HG03469 (cell line): Measurements from ENCODE around the gene PDZD7.

ENCODE experiments used
- ATAC-seq: cut with Tn5 transposase; IDR thresholded peaks from one replicate; pipeline ENCODE4 v1.9.1; 2021; ENCODE audit warnings: mild to moderate bottlenecking, moderate library complexity, moderate number of reproducible peaks; ENCODE audit not compliant: unreplicated experiment

The PDZD7 gene

DNA sequence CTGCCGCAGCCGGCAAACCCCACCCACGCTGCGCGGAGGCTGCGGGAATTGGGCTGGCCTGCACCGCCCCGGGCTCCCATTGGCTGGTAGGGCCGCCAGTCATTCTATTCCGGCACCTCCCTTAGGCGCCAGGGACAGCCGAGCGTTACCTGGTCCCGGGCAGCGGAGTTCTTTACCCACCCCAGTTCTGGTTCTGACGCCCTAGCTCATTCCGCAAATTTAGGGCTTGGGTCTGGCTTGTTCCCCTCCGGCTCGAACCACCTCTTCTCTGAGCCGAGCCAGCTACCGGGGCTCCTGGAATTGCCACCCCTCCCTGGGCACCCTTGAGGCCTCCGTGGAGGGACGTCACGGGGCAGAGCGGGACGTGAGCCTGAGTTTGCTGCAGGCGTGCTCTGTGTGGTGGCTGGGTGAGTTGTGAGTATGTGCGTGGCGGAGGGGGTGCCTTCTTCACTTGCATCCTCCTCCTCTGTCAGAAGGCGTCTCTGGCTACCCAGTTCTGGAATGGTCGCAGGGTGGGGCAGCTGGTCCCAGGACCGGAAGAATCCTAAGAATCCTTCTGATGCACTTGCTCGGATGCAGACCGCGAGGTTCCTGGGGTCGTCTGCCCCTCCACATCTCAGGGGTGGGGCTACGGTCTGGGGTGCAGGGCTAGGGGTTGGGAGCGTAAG lies at the start of gene PDZD7, which contains the start of gene SFXN3:
PDZD7 (minus strand) TSS at position 2 of the 668 bp plus-strand sequence. CDS start 910 bp downstream, outside the sequence.
SFXN3 (plus strand) TSS at position 107 of the 668 bp plus-strand sequence. CDS start 3,461 bp downstream, outside the sequence.
- ATAC-seq, result peak; percentile 71

DNA sequence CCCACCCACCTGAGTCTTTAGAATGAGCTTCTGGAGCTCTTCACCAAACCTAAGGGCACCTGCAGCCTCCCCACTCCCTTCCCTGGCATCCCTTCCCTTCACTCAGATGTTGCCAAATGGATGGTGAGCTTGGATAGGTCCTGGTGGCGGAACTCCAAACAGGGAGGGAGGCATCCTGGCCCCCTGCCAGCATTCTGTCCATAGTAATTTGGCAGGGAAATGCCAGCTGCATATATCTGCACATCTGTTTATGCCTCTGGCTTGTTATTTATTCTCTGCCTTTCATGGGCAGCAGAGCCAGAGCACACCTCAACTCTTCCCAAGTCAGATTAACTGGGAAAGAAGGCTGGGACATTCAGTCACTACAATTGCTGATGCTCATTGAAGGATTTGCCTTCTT lies 48.9 kb upstream of the PDZD7 start:
- ATAC-seq, result no peak

DNA sequence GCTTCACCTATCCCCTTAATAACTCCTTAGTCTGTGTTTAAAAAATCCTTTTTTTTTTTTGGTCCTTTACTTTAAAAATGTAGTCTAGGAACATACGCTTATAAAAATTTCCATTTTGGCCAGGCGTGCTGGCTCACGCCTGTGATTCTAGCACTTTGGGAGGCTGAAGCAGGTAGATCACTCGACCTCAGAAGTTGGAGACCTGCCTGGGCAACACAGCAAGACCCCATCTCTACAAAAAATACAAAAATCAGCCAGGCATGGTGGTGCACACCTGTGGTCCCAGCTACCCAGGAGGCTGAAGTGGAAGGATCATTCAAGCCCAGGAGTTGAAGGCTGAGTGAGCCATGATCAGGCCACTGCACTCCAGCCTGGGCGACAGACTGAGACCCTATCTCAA lies 45.7 kb upstream of the PDZD7 start:
- no peak for ATAC-seq

GRCh38 chr10:101075775-101076174 lies 44.8 kb upstream of the PDZD7 start:
- no peak for ATAC-seq

- ATAC-seq, result no peak
Measured at GRCh38 chr10:101073631-101074030, 42.7 kb upstream of the PDZD7 start.

DNA sequence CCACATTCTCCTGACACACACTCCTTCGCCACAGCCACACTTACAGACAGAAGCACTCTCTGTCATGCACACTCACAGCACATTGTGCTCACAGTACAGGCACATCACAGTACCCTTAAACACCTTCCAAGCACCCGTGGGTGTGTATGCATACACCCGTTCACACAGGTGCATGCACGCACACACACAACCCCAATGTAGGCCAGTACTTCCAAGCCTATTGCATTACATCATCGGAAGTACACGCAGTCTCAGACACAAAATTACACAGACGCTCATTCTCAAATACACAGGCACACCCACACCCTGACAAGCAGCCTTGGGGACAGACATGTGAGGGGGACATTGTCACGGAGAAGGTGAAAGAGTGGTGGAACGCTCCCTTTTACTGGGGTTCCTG lies 42.0 kb upstream of the PDZD7 start:
- no peak for ATAC-seq

GRCh38 chr10:101071885-101072433 lies 41.0 kb upstream of the PDZD7 start:
- ATAC-seq, result no peak

- no peak for ATAC-seq
Measured at GRCh38 chr10:101071267-101071884, 40.4 kb upstream of the PDZD7 start.

DNA sequence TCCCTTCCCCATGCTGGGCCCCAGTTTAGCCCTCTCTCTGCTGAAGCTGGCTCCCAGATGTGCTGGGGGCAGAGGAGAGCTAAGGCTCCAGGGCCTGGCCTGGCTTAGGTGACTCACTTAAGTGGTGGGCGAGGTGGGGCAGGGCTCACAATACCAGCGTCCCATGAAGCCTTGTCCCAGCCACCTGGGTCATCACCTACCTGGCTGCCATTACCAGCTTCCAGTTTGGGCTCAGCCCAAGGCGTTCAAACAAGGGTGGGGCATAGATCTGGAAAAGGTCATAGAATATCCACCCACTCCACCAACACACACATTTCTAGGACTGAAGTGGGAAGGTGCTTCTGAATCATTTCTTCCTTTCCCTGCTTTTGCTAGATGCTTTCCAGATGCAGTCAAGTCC lies 39.2 kb upstream of the PDZD7 start:
- ATAC-seq, result no peak

DNA sequence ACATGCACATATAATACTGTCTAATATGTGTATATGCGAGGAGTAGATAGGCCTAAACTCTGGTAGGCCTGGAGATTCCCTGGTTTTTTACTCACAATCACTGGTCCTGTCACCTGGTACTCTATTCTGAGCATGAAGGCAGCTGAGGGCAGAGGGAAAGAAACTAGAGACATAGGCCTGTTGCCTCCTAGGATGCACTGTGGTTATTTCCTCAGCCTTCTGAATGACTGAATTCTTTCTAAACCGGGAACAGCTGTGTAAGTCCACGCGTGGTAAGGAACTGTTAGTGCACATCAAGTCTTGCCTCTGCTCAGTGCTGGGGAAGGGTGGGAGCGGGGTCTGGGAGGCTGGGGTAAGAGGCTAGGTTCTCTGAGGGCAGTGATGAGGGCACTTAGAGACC lies 38.5 kb upstream of the PDZD7 start:
- no peak for ATAC-seq

GRCh38 chr10:101067356-101068083 lies 36.6 kb upstream of the PDZD7 start:
- ATAC-seq, result no peak

- ATAC-seq, result no peak
Measured at GRCh38 chr10:101066896-101067355, 36.0 kb upstream of the PDZD7 start.

DNA sequence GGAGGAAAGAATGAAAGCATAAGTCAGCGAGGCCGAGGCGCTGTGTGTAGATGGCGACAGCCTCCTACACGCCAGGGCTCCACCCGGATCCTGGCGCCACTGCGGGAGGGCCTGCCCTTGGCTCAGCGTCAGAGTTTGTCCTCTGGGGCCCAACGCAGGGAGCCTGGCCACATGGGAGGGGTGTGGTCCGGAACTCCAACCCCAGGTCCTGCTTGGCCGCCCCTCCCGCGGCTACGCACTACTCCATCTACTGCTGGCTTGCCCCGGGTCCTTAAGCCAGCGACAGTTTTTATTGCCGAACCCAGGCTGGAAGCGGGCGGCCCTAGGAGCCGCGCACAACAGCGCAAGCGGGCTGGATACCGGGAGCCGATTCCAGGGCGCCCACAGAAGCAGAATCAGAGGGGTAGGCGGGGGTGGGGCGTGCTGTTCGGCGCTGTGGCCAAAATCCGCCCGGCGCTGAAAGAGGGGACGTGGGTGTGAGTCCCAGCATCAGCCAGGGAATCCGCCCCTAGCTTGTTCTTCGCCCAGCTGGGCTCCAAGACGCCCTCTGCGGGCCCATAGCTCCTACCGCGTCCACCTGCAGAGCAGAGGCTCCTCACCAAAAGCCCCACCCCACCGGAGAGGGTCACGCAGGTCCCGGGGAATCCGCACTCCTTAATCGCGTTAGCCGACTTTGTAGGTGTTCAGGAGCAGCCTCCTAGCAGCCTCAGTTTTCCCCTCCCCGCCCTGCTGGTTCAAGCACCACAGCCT lies 35.4 kb upstream of the PDZD7 start:
- no peak for ATAC-seq

GRCh38 chr10:101065481-101066145 lies 34.7 kb upstream of the PDZD7 start:
- no peak for ATAC-seq

- no peak for ATAC-seq
Measured at GRCh38 chr10:101064415-101065030, 33.6 kb upstream of the PDZD7 start.

DNA sequence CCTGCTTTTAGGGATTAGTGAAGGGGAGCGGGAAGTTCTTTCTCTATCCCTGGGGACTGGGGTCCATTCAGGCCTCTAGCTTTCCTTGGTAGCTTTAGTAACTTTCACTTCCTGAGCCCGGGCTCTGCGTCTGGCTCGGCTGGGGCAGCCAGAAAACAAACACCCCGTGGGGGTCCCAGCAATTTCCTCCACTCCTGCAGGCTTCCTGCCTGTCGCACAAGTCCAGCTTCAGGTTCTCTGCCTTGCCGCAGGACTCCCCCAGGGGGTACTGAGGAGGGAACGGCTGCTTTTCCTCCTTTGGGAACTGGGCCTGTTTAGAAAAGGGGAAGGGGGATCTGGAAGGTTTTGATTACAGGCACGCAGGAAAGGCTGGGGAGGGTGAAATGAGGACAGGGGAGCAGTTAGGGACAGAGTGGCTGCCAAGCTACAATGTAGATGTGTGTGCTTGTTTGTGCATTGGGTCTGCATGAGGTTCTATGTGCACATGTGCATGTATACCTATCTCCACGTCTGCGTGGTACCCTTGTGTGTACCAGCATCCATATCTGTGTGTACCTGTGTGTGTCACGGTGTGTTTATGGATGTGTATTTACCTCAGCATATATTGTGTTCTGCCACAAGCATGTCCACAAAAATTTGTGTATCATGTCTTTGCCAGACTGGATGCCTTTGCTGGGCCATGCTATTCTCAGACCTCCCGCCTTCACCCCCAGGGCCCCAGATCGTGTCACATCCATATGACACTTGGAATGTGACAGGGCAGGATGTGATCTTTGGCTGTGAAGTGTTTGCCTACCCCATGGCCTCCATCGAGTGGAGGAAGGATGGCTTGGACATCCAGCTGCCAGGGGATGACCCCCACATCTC lies 32.9 kb upstream of the PDZD7 start:
- no peak for ATAC-seq

DNA sequence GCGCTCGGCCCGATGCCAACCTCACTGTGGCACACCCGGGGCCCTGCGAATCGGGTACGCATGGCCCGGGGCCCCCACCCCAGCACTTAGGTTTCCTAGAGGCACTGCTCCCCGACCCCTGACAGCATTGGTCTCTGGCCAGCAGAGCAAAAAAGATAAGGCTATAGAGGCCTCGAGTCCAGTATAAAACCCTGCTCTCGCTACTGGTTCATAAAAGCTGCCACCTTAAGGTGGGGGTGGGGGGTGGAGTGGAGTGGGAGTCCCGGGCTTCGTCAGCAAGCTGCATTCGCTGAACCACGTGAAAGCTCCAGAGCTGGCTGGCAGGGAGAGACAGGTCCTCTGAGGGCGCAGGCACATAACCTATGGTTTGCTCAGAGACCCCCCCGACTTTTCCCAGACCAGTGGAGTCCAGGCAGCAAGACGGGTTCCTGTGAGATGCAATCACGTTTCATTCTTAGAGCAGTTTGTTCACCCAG lies 32.2 kb upstream of the PDZD7 start:
- no peak for ATAC-seq

GRCh38 chr10:101062232-101063049 lies 31.5 kb upstream of the PDZD7 start:
- no peak for ATAC-seq
